HG03108 (cell line): ENCODE data around the gene TRIM44.
"Not testable (repeated sequence)": the region's sequence is repeated elsewhere in the genome, so short reads cannot be mapped to it uniquely, and the experiment has no call there.

ENCODE experiments used
- ATAC-seq: cut with Tn5 transposase; IDR thresholded peaks from one replicate; pipeline ENCODE4 v1.9.1; 2021; ENCODE audit warnings: moderate library complexity; ENCODE audit not compliant: unreplicated experiment

TRIM44 gene

GRCh38 chr11:35668350-35668749 lies 5.8 kb downstream of the TRIM44 start:
- ATAC-seq, result not testable (repeated sequence)

GRCh38 chr11:35671396-35672127 lies 9.0 kb downstream of the TRIM44 start:
- ATAC-seq, result no peak

GRCh38 chr11:35672608-35673007 lies 10.0 kb downstream of the TRIM44 start:
- ATAC-seq, result no peak

DNA sequence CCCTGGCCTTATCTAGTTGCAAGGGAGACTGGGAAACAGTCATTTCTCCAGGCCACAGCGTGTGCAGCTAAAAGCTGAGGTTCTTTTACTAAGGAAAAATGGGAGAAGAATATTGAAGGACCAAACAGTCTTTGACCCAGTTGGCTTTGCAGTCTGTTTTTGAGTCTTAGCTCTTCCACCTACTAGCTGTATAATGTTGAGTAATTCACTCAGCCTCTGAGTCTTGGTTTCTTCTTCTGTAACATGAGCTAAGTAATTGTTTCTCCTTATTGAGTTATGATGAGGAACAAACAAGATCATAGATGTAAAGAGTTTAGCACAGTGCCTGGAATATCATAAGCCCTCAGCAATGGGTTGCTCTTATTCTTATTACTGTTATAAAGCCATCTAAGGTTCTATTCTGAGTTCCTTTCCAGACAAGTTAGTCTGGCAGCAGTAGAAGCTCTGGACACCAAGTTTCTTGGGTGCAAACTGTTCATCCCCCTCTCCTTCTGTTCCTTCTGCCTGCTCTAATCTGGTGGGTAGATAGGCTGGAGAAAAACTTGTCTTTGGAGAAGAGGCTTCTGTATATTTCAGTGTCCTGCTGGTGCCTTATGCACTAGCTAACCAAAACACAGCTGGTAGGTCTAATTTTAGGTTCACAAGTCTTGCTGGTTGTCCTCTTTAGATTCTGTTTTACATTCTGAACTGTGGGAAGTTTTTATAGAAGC lies 13.5 kb downstream of the TRIM44 start:
- ATAC-seq, result no peak

DNA sequence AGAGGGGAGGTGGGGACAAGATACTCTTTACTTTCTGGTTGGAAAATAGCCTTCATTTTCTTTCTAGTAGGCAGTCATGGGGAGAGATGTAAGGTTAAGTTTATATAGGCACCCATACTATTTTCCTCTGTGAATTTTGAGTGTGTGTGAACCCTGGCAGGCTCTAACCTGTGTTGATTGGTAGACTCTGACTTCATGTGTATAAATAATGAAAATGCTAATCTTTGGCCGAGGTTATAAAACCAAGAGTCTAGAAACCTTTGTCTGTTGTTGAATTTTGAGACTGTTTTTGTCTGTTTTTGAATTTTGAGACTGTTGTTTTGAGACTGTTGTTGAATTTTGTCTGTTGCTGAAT lies 14.0 kb downstream of the TRIM44 start:
- no peak for ATAC-seq

GRCh38 chr11:35677904-35678303 lies 15.3 kb downstream of the TRIM44 start:
- ATAC-seq, result no peak

- no peak for ATAC-seq
Observed at GRCh38 chr11:35678471-35678870, 15.9 kb downstream of the TRIM44 start.

- ATAC-seq, result no peak
Observed at GRCh38 chr11:35678975-35679374, 16.4 kb downstream of the TRIM44 start.

DNA sequence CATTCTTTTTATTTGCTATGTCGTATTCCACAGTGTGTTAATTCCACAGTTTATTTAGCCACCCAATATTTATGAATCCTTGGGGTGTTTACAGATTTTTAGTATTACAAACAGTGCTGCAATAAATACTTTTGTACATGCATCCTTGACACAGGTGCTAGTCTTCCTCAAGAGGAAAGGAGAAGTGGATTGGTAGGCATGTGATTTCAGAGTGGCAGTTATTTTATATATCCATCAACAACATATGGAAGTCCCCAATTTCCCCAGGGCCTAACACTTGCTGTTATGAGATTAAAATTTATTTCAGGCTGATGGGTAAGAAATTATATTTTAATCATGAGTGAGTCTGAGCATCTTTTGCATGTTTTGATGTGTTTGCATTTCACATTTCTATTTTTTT lies 17.9 kb downstream of the TRIM44 start:
- no peak for ATAC-seq

DNA sequence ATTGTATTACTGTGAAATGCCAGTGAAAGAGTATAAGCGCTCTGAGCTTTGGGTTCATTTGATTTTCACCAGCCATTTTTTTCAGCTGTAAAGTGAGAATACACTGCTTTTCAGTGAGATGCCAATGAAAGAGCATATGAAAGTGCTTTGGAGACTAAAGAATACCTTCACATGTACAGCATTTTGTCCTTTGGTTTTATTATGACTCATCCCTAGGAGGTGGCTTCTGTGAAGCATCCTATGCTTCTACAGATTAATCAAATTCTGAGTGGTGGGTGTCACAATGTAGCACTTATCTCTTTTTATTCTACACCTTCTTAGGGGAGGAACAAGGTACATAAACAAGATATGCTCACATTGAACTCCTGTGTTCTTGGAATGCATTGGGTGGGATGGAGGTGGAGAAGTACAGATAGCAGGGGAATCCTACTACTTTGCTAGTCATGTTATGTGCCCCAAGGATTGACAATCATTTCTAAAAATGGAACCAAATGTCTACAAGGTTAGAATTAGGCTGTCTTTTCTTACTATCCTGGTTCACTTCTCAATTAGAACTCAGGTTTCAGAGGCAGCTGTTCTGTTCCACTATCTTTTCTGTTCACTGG lies 18.7 kb downstream of the TRIM44 start:
- ATAC-seq, result no peak

- no peak for ATAC-seq
Observed at GRCh38 chr11:35682230-35683173, 19.9 kb downstream of the TRIM44 start.

DNA sequence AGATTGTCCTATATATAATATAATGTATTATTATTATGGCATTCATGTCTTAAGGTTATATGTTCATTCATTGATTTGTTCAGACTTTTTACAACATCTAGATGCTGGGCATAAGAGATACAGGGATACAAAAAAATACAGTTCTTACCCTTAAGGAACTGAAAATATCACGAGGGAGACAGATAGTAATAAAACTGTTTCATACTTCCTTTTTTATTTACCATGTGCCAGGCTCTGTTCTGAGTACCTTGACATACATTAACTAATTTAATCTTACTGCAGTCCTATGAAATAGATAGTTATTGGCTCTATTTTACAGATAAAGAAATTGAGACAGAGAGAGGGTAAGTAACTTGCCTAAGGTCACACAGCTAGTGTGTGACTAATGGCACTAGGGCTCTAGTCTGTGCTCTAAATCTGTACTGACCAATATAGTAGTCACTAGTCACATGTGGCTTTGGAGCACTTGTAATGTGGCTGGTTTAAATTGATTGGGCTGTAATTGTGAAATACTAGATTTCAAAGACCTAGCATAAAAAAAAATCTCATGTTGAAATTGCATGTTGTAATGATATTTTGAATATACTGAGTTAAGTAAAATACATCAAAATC lies 21.3 kb downstream of the TRIM44 start:
- peak; percentile 72 for ATAC-seq

DNA sequence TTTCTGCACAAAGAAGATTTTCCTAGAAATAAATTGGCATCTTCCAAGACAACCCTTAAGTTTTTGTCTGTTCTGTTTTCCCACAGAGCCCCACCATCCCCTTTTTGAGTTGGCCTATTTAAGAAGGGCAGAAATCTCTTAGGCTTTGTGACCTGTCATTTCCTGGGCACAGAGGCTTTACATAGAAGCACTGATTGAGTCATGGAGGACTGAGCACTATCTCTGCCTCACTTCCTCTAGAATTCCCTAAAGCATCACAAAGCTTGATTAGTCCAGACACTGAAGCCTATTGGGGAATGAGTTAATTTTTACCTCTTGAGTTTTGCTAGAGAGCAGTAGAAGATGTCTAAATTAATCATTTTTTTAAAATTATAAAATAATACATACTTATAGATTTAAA lies 25.4 kb downstream of the TRIM44 start:
- peak; percentile 33 for ATAC-seq

GRCh38 chr11:35689081-35689996 lies 26.8 kb downstream of the TRIM44 start:
- ATAC-seq, result no peak

- no peak for ATAC-seq
Observed at GRCh38 chr11:35702126-35702525, 39.6 kb downstream of the TRIM44 start.

GRCh38 chr11:35709376-35709775 lies 46.8 kb downstream of the TRIM44 start:
- ATAC-seq, result no peak

- no peak for ATAC-seq
Observed at GRCh38 chr11:35711173-35711910, 48.8 kb downstream of the TRIM44 start.

GRCh38 chr11:35711924-35712323 lies 49.3 kb downstream of the TRIM44 start:
- ATAC-seq, result no peak

GRCh38 chr11:35712533-35712932 lies 50.0 kb downstream of the TRIM44 start:
- no peak for ATAC-seq
